SK-N-SH (cell line): ENCODE measurements around the gene SLC7A11. TPM values are rescaled to one million over a fixed set of nuclear protein-coding genes. Genes with fewer than 3 reads are reported as not detected.

Experiments used
- CTCF ChIA-PET: fragments of 300-600, 350-600 bp; formaldehyde crosslinking; extraction: SDS; loops from one replicate; lab custom pipeline; 2021; lab: Yijun Ruan, JAX
- POLR2A ChIA-PET: fragments of 350-600 bp; sonication (Branson Sonifier 250); formaldehyde crosslinking; extraction: SDS; loops from one replicate; lab custom pipeline; 2020; ENCODE audit warnings: antibody characterized with exemption, inconsistent platforms; lab: Yijun Ruan, JAX
- DNase-seq: peaks from one replicate; pipeline ENCODE4 v3.0.0; 2012
- H2AFZ ChIP-seq: fragments of 200-600 bp; sonication (generic); 2 replicates; pipeline ENCODE4 v1.8.1; 2016; ENCODE audit warnings: antibody characterized with exemption, mild to moderate bottlenecking, low read depth
- H3F3A ChIP-seq: fragments of 200-600 bp; sonication (generic); replicated peaks from 2 replicates; pipeline ENCODE3; 2016; ENCODE audit warnings: antibody characterized with exemption, mild to moderate bottlenecking; ENCODE audit not compliant: insufficient read depth
- H3K27ac ChIP-seq, 2 experiments: fragments of 200-500 bp in 1 of 2; fragments of 200-600 bp in 1 of 2; sonication (Bioruptor generic) in 1 of 2; sonication (generic), shearing (Covaris generic) in 1 of 2; 2 replicates each; pipeline versions ENCODE4 v1.5.1 to v1.6.1; 2014 to 2016; ENCODE audit warnings: low read depth in 2 of 2, inconsistent platforms in 1 of 2, low read length in 1 of 2, mild to moderate bottlenecking in 1 of 2, mixed read lengths in 1 of 2
- H3K27me3 ChIP-seq: fragments of 200-600 bp; sonication (generic), shearing (Covaris generic); 2 replicates; pipeline ENCODE4 v1.6.1; 2016; ENCODE audit warnings: mixed run types; ENCODE audit not compliant: insufficient read depth
- H3K36me3 ChIP-seq, 2 experiments: fragments of 200-500 bp in 1 of 2; fragments of 200-600 bp in 1 of 2; sonication (Bioruptor generic) in 1 of 2; sonication (generic) in 1 of 2; replicated peaks in 1 of 2; 2 replicates each; pipeline versions ENCODE3 to v1.5.1; 2014 to 2016; ENCODE audit warnings: low read length in 1 of 2, mild to moderate bottlenecking in 1 of 2; ENCODE audit not compliant: insufficient read depth in 2 of 2, control insufficient read depth in 1 of 2
- H3K4me1 ChIP-seq, 2 experiments: fragments of 200-500 bp in 1 of 2; fragments of 200-600 bp in 1 of 2; sonication (Bioruptor generic) in 1 of 2; sonication (generic), shearing (Covaris generic) in 1 of 2; 2 replicates each; pipeline versions ENCODE4 v1.5.1 to v1.6.1; 2014 to 2016; ENCODE audit warnings: low read depth in 1 of 2, low read length in 1 of 2, mixed run types in 1 of 2; ENCODE audit not compliant: insufficient read depth in 2 of 2, control insufficient read depth in 1 of 2
- H3K4me2 ChIP-seq: fragments of 200-600 bp; sonication (generic), shearing (Covaris generic); 2 replicates; pipeline ENCODE4 v1.6.1; 2017; ENCODE audit warnings: mixed run types
- H3K4me3 ChIP-seq, 2 experiments: fragments of 200-500 bp in 1 of 2; fragments of 200-600 bp in 1 of 2; sonication (Bioruptor generic) in 1 of 2; sonication (generic), shearing (Covaris generic) in 1 of 2; 2 replicates each; pipeline versions ENCODE4 v1.5.1 to v1.8.1; 2014 to 2016; ENCODE audit warnings: low read depth in 2 of 2, inconsistent platforms in 1 of 2, low read length in 1 of 2, mild to moderate bottlenecking in 1 of 2, mixed read lengths in 1 of 2, moderate library complexity in 1 of 2
- H3K79me2 ChIP-seq: fragments of 200-600 bp; sonication (generic); 2 replicates; pipeline ENCODE4 v1.8.1; 2017; ENCODE audit warnings: mild to moderate bottlenecking; ENCODE audit not compliant: insufficient read depth
- H3K9ac ChIP-seq: fragments of 200-600 bp; sonication (generic); 2 replicates; pipeline ENCODE4 v1.6.1; 2017; ENCODE audit warnings: mixed run types
- H3K9me2 ChIP-seq: fragments of 200-600 bp; sonication (generic); 2 replicates; pipeline ENCODE4 v1.6.1; 2017; ENCODE audit warnings: mixed run types
- H3K9me3 ChIP-seq: fragments of 200-600 bp; sonication (generic); 2 replicates; pipeline ENCODE4 v1.6.1; 2017; ENCODE audit warnings: mixed run types, mild to moderate bottlenecking, moderate library complexity
- H4K20me1 ChIP-seq: fragments of 200-600 bp; sonication (generic); 2 replicates; pipeline ENCODE4 v1.6.1; 2017; ENCODE audit warnings: mild to moderate bottlenecking, mixed run types; ENCODE audit not compliant: insufficient read depth
- CHD2 ChIP-seq: fragments of 150-350 bp; IDR thresholded peaks from 2 replicates; pipeline ENCODE4 v1.6.1; 2018; ENCODE audit warnings: low read length; ENCODE audit not compliant: partially characterized antibody
- CTCF ChIP-seq: fragments of 200-600 bp; sonication (generic); IDR thresholded peaks from 2 replicates; pipeline ENCODE4 v1.6.1; 2017; ENCODE audit warnings: antibody characterized with exemption, mild to moderate bottlenecking, moderate library complexity
- EP300 ChIP-seq, 2 experiments: IDR thresholded peaks; 2 replicates each; pipeline versions ENCODE4 v1.4.0 to v1.6.1; 2012; ENCODE audit warnings: borderline replicate concordance in 1 of 2, low read depth in 1 of 2, low read length in 1 of 2
- FOSL2 ChIP-seq: IDR thresholded peaks from 2 replicates; pipeline ENCODE4 v1.4.0; 2012; ENCODE audit warnings: low read depth, mild to moderate bottlenecking, moderate library complexity, borderline replicate concordance
- FOXJ3 ChIP-seq: sonication (generic); formaldehyde crosslinking; IDR thresholded peaks from 2 replicates; pipeline ENCODE4 v1.5.1; 2020; ENCODE audit warnings: mild to moderate bottlenecking, missing genetic modification reagents
- FOXM1 ChIP-seq: IDR thresholded peaks from 2 replicates; pipeline ENCODE4 v1.4.0; 2012; ENCODE audit warnings: low read depth, mild to moderate bottlenecking
- GABPA ChIP-seq: IDR thresholded peaks from 2 replicates; pipeline ENCODE4 v1.4.0; 2012; ENCODE audit warnings: low read depth, mild to moderate bottlenecking
- GATA2 ChIP-seq: sonication (generic); formaldehyde crosslinking; IDR thresholded peaks from 2 replicates; pipeline ENCODE4 v1.5.0; 2020; ENCODE audit warnings: mild to moderate bottlenecking, missing genetic modification reagents
- IRF3 ChIP-seq: fragments of 150-350 bp; IDR thresholded peaks from 2 replicates; pipeline ENCODE4 v1.6.1; 2016; ENCODE audit warnings: mild to moderate bottlenecking, low read depth, low read length
- JUND ChIP-seq: IDR thresholded peaks from 2 replicates; pipeline ENCODE4 v1.4.0; 2012
- MAX ChIP-seq: IDR thresholded peaks from 2 replicates; pipeline ENCODE4 v1.4.0; 2012; ENCODE audit warnings: low read depth
- MEF2A ChIP-seq: IDR thresholded peaks from 2 replicates; pipeline ENCODE4 v1.4.0; 2012; ENCODE audit warnings: low read depth, borderline replicate concordance
- MXI1 ChIP-seq: IDR thresholded peaks from 2 replicates; pipeline ENCODE4 v1.6.1; 2012; ENCODE audit warnings: mild to moderate bottlenecking, low read depth, low read length, improper control_type of control experiment
- NFIC ChIP-seq: IDR thresholded peaks from 2 replicates; pipeline ENCODE4 v1.4.0; 2012; ENCODE audit warnings: borderline replicate concordance
- NRF1 ChIP-seq: IDR thresholded peaks from 2 replicates; pipeline ENCODE4 v1.6.1; 2012; ENCODE audit warnings: low read depth, mild to moderate bottlenecking, low read length
- PBX3 ChIP-seq: IDR thresholded peaks from 2 replicates; pipeline ENCODE4; 2012
- RAD21 ChIP-seq: IDR thresholded peaks from 2 replicates; pipeline ENCODE4 v1.6.1; 2012; ENCODE audit warnings: mild to moderate bottlenecking, low read length
- RCOR1 ChIP-seq: fragments of 150-350 bp; IDR thresholded peaks from 2 replicates; pipeline ENCODE4 v1.6.1; 2017; ENCODE audit warnings: antibody characterized with exemption, low read length
- RFX5 ChIP-seq: IDR thresholded peaks from 2 replicates; pipeline ENCODE4 v1.6.1; 2012; ENCODE audit warnings: mild to moderate bottlenecking, improper control_type of control experiment, low read length
- RXRA ChIP-seq: IDR thresholded peaks from 2 replicates; pipeline ENCODE4 v1.4.0; 2012; ENCODE audit warnings: low read depth, mild to moderate bottlenecking, borderline replicate concordance
- SMC3 ChIP-seq: IDR thresholded peaks from 2 replicates; pipeline ENCODE4 v1.6.1; 2012; ENCODE audit warnings: low read depth, low read length, improper control_type of control experiment
- TAF1 ChIP-seq: IDR thresholded peaks from 2 replicates; pipeline ENCODE4 v1.6.1; 2012; ENCODE audit warnings: low read depth, mild to moderate bottlenecking, low read length, moderate library complexity, borderline replicate concordance
- TCF12 ChIP-seq: IDR thresholded peaks from 2 replicates; pipeline ENCODE4 v1.4.0; 2012
- TEAD4 ChIP-seq: IDR thresholded peaks from 2 replicates; pipeline ENCODE4 v1.4.0; 2012; ENCODE audit warnings: mild to moderate bottlenecking, borderline replicate concordance; ENCODE audit not compliant: insufficient read depth
- USF1 ChIP-seq: IDR thresholded peaks from 2 replicates; pipeline ENCODE4 v1.4.0; 2012; ENCODE audit warnings: low read depth, borderline replicate concordance
- USF2 ChIP-seq: fragments of 150-350 bp; IDR thresholded peaks from 2 replicates; pipeline ENCODE4 v1.6.1; 2017; ENCODE audit warnings: antibody characterized with exemption, low read length, low read depth, borderline replicate concordance
- YY1 ChIP-seq: IDR thresholded peaks from 2 replicates; pipeline ENCODE4 v1.4.0; 2012; ENCODE audit warnings: low read depth, mild to moderate bottlenecking
- WGBS: methylation state at CpG from one replicate; pipeline ENCODE4 v1.1.6; 2017; ENCODE audit warnings: low lambda C conversion rate; 5-methylcytosine and 5-hydroxymethylcytosine counted together
- polyA plus RNA-seq, 3 experiments: library from polyadenylated mRNA; depleted of rRNA; stranded (reverse); fragments of >200 nt; gene quantifications; 2 replicates each; pipeline ENCODE4 v1.2.3, GENCODE V29; 2012

The SLC7A11 gene
- polyA plus RNA-seq, 1 of the 3 experiments (the other 2 are of a cell fraction): 3.1 TPM

GRCh38 chr4:138235419-138235952, 6.7 kb downstream of the SLC7A11 start:
- Histone ChIP-seq H3K9ac (peak overlapping the region; percentile 49; the same call in 1 of the 2 replicates), H3K27me3 (no peaks in the 10 kb centered on the region), H3K9me3 (no peaks in the 10 kb centered on the region), H4K20me1 (no peaks in the 10 kb centered on the region), H3K79me2 (peaks cover 30% of the 10 kb centered on the region), H3K36me3 (peaks cover 0 to 28% of the 10 kb centered on the region in 2 experiments), H3K27ac (peak overlapping the region; percentile 43 to 92; a peak in 3 of 4 replicates), H3F3A (peaks cover 33% of the 10 kb centered on the region), H3K4me1 (peaks cover 7 to 21% of the 10 kb centered on the region in 2 experiments; a peak in 3 of 4 replicates), H3K4me3 (no peak overlapping the region), H3K9me2 (no peaks in the 10 kb centered on the region), H3K4me2 (peak overlapping the region; percentile 32; the same call in 1 of the 2 replicates), H2AFZ (no peak overlapping the region)
- peak; percentile 8 for DNase-seq
- POLR2A ChIA-PET: no interaction called here
- CTCF ChIA-PET: interaction anchor here (0.6 kb wide), 1 partner anchor 415 kb away, joined by 3 read pairs; no protein-coding TSS in a partner anchor
- 0% methylated on average over 1 of the region's 1 CpG for WGBS
- TF ChIP-seq TEAD4: peak; percentile 53; the same call in 1 of the 2 replicates
- no peak for TF ChIP-seq FOXJ3 (CRISPR knock-in tag)
- no peak for TF ChIP-seq USF2
- TF ChIP-seq MXI1: no peak
- TF ChIP-seq NFIC: peak; percentile 36; the same call in 1 of the 2 replicates
- no peak for TF ChIP-seq RFX5
- TF ChIP-seq CHD2: no peak
- TF ChIP-seq MAX: no peak
- TF ChIP-seq TAF1: no peak
- TF ChIP-seq SMC3: no peak
- peak; percentile 78 for TF ChIP-seq FOSL2
- peak in 1 of 2 experiments; percentile 77; a peak in 1 of 4 replicates for TF ChIP-seq EP300 (IDR thresholded peaks at IDR 0.05; ENCODE audit: borderline replicate concordance in 1 of 2, low read depth in 1 of 2, low read length in 1 of 2)
- 0 out of 2 replicates have a peak, but pooled peaks have one; percentile 9 for TF ChIP-seq GATA2 (CRISPR knock-in tag)
- TF ChIP-seq YY1: no peak
- TF ChIP-seq IRF3: no peak
- TF ChIP-seq NRF1: no peak
- peak; percentile 61 for TF ChIP-seq PBX3
- TF ChIP-seq MEF2A: no peak
- no peak for TF ChIP-seq USF1
- no peak for TF ChIP-seq CTCF
- peak; percentile 84 for TF ChIP-seq TCF12
- peak; percentile 73 for TF ChIP-seq JUND
- TF ChIP-seq GABPA: no peak
- TF ChIP-seq FOXM1: no peak
- no peak for TF ChIP-seq RCOR1
- 0 out of 2 replicates have a peak, but pooled peaks have one; percentile 27 for TF ChIP-seq RXRA
- TF ChIP-seq RAD21: no peak
